HCT116 (cell line): ENCODE results near the gene TVP23A. TPM values are rescaled to one million over a fixed set of nuclear protein-coding genes. Genes with fewer than 3 reads are reported as not detected.

Source experiments
- ATAC-seq: fragments of 200-7000 bp; cut with Tn5 transposase; 2 replicates; pipeline ENCODE4 v1.9.1; 2020; ENCODE audit warnings: mild to moderate bottlenecking, moderate library complexity
- BruUV-seq: library from RNA; stranded (reverse); fragments of 400-500 nt; replicated peaks from 2 replicates; lab custom pipeline; 2021; lab: Mats Ljungman, UMichigan
- CTCF ChIA-PET: fragments of 300-600 bp; sonication (Branson Sonifier 250); formaldehyde crosslinking; loops from one replicate; lab custom pipeline; 2021; ENCODE audit warnings: antibody characterized with exemption; lab: Charles Lee
- POLR2A ChIA-PET: fragments of 300-600, 350-600 bp; sonication (Branson Sonifier 250); formaldehyde crosslinking; loops from one replicate; lab custom pipeline; 2021; ENCODE audit warnings: antibody characterized with exemption; lab: Charles Lee
- RAD21 ChIA-PET, 2 experiments: fragments of 300-600 bp; sonication (Branson Sonifier 250); formaldehyde crosslinking; loops; one replicate each; lab custom pipeline; 2023; ENCODE audit warnings: low total read pairs in 2 of 2; ENCODE audit not compliant: uncharacterized antibody in 2 of 2, unreplicated experiment in 2 of 2, low non-redundant PET in 1 of 2; lab: Charles Lee
- DNase-seq: peaks from one replicate; pipeline ENCODE4 v3.0.0-alpha.2; 2010; ENCODE audit warnings: low read depth, low spot score
- H2AFZ ChIP-seq: fragments of 200-600 bp; shearing (Covaris generic), sonication (generic); 2 replicates; pipeline ENCODE4 v1.6.1; 2017; ENCODE audit warnings: low read depth, mixed run types, mixed read lengths, antibody characterized with exemption, low read length; ENCODE audit not compliant: poor library complexity, severe bottlenecking
- H3K27ac ChIP-seq: 2 replicates; pipeline ENCODE4 v1.5.1; 2012; ENCODE audit warnings: low read depth, low read length
- H3K27me3 ChIP-seq: fragments of 200-600 bp; sonication (generic); 2 replicates; pipeline ENCODE4 v1.6.1; 2016; ENCODE audit warnings: mixed run types, low read length, mixed read lengths; ENCODE audit not compliant: insufficient read depth
- H3K36me3 ChIP-seq, 2 experiments: fragments of 200-500 bp in 1 of 2; fragments of 200-600 bp in 1 of 2; sonication (Bioruptor generic) in 1 of 2; sonication (generic) in 1 of 2; 2 replicates each; pipeline versions ENCODE4 v1.5.1 to v1.6.1; 2014 to 2016; ENCODE audit warnings: low read length in 2 of 2, inconsistent platforms in 1 of 2, mixed read lengths in 1 of 2, mixed run types in 1 of 2; ENCODE audit not compliant: insufficient read depth in 2 of 2, control insufficient read depth in 1 of 2
- H3K4me1 ChIP-seq, 2 experiments: fragments of 200-600 bp in 1 of 2; sonication (generic) in 1 of 2; 2 replicates each; pipeline versions ENCODE4 v1.5.1 to v1.6.1; 2012 to 2017; ENCODE audit warnings: low read length in 2 of 2, inconsistent platforms in 1 of 2, mild to moderate bottlenecking in 1 of 2, mixed read lengths in 1 of 2, mixed run types in 1 of 2, moderate library complexity in 1 of 2; ENCODE audit not compliant: insufficient read depth in 2 of 2, control insufficient read depth in 1 of 2
- H3K4me2 ChIP-seq: fragments of 200-600 bp; sonication (generic); 2 replicates; pipeline ENCODE4 v1.6.1; 2017; ENCODE audit warnings: mixed run types, low read length, mixed read lengths
- H3K4me3 ChIP-seq, 2 experiments: fragments of 200-600 bp in 1 of 2; sonication (generic) in 1 of 2; replicated peaks in 1 of 2; 2 replicates each; pipeline ENCODE4 v1.5.1; 2011 to 2016; ENCODE audit warnings: low read length in 2 of 2, control low read depth in 1 of 2, low read depth in 1 of 2, mild to moderate bottlenecking in 1 of 2, mixed read lengths in 1 of 2, mixed run types in 1 of 2
- H3K79me2 ChIP-seq: fragments of 200-600 bp; sonication (generic); 2 replicates; pipeline ENCODE4 v1.6.1; 2017; ENCODE audit warnings: mild to moderate bottlenecking, mixed run types, low read length, moderate library complexity, mixed read lengths; ENCODE audit not compliant: insufficient read depth
- H3K9ac ChIP-seq: fragments of 200-600 bp; sonication (generic); 2 replicates; pipeline ENCODE4 v1.6.1; 2016; ENCODE audit warnings: low read length, mixed read lengths
- H3K9me2 ChIP-seq: fragments of 200-600 bp; sonication (generic), shearing (Covaris generic); 2 replicates; pipeline ENCODE4 v1.6.1; 2017; ENCODE audit warnings: mixed run types, mild to moderate bottlenecking, moderate library complexity; ENCODE audit not compliant: insufficient read depth
- H3K9me3 ChIP-seq, 2 experiments: fragments of 200-500 bp in 1 of 2; fragments of 200-600 bp in 1 of 2; sonication (Bioruptor generic) in 1 of 2; sonication (generic) in 1 of 2; 2 replicates each; pipeline ENCODE4 v1.6.1; 2014 to 2017; ENCODE audit warnings: low read length in 2 of 2, mixed read lengths in 2 of 2, inconsistent platforms in 1 of 2, low read depth in 1 of 2, mild to moderate bottlenecking in 1 of 2, mixed run types in 1 of 2, moderate library complexity in 1 of 2; ENCODE audit not compliant: control insufficient read depth in 1 of 2, insufficient read depth in 1 of 2
- H4K20me1 ChIP-seq: fragments of 200-600 bp; sonication (generic), shearing (Covaris generic); 2 replicates; pipeline ENCODE4 v1.6.1; 2017; ENCODE audit warnings: mixed run types, mild to moderate bottlenecking, moderate library complexity; ENCODE audit not compliant: insufficient read depth
- CEBPB ChIP-seq: IDR thresholded peaks from 2 replicates; pipeline ENCODE4 v1.6.1; 2012; ENCODE audit warnings: low read depth
- CTCF ChIP-seq, 3 experiments: fragments of 200-600 bp in 1 of 3; sonication (generic) in 1 of 3; IDR thresholded peaks in 2 of 3; conservative IDR thresholded peaks in 1 of 3; 2 replicates each; pipeline ENCODE4 v1.5.1; 2012 to 2017; ENCODE audit warnings: low read depth in 2 of 3, low read length in 2 of 3, antibody characterized with exemption in 1 of 3, borderline replicate concordance in 1 of 3, control low read depth in 1 of 3, mild to moderate bottlenecking in 1 of 3, mixed read lengths in 1 of 3, mixed run types in 1 of 3, moderate library complexity in 1 of 3; ENCODE audit not compliant: insufficient read depth in 1 of 3
- FOSL1 ChIP-seq: IDR thresholded peaks from 2 replicates; pipeline ENCODE4 v1.6.1; 2012; ENCODE audit warnings: low read depth
- MAX ChIP-seq: IDR thresholded peaks from 2 replicates; pipeline ENCODE4 v1.6.1; 2012
- POLR2A ChIP-seq: IDR thresholded peaks from 2 replicates; pipeline ENCODE4 v1.7.0; 2011; ENCODE audit warnings: borderline replicate concordance; ENCODE audit not compliant: insufficient read depth, insufficient read length; ENCODE audit errors: extremely low read depth
- POLR2AphosphoS5 ChIP-seq: IDR thresholded peaks from 2 replicates; pipeline ENCODE4 v1.6.1; 2011; ENCODE audit warnings: mild to moderate bottlenecking, low read depth, low read length, moderate library complexity
- RAD21 ChIP-seq: IDR thresholded peaks from 2 replicates; pipeline ENCODE4 v1.6.1; 2012; ENCODE audit warnings: low read depth, mild to moderate bottlenecking
- SIN3A ChIP-seq: IDR thresholded peaks from 2 replicates; pipeline ENCODE4 v1.6.1; 2012; ENCODE audit warnings: low read depth
- TCF7L2 ChIP-seq: IDR thresholded peaks from 2 replicates; pipeline ENCODE4 v1.7.0; 2011; ENCODE audit warnings: borderline replicate concordance, inconsistent platforms; ENCODE audit not compliant: insufficient read depth, insufficient read length; ENCODE audit errors: extremely low read depth
- ZBTB33 ChIP-seq: IDR thresholded peaks from 2 replicates; pipeline ENCODE4 v1.6.1; 2011; ENCODE audit warnings: mild to moderate bottlenecking, low read length, moderate library complexity; ENCODE audit not compliant: insufficient replicate concordance; ENCODE audit errors: extremely low read depth
- ZNF274 ChIP-seq: fragments of 200-500 bp; sonication (Bioruptor generic); IDR thresholded peaks from 2 replicates; pipeline ENCODE4 v1.6.1; 2014; ENCODE audit warnings: mild to moderate bottlenecking, low read depth, low read length, inconsistent platforms
- intact Hi-C: fragments of 100-400 bp; cut with micrococcal nuclease; formaldehyde crosslinking; loops from 2 replicates; pipeline ENCODE4 v1.10.0; 2022
- total RNA-seq: library from RNA; stranded (reverse); gene quantifications from one replicate; pipeline ENCODE4 v1.2.1, GENCODE V29; 2021; ENCODE audit not compliant: unreplicated experiment

The TVP23A gene
- total RNA-seq, 1 experiment from 2014 or later, result not detected

GRCh38 chr16:10817514-10817913, 1.1 kb downstream of the TVP23A start:
- Histone ChIP-seq H3K4me3 (no peak overlapping the region), H3K9me2 (no peaks in the 10 kb centered on the region), H3K4me2 (no peak overlapping the region), H3K27ac (no peak overlapping the region), H4K20me1 (no peaks in the 10 kb centered on the region), H3K36me3 (no peaks in the 10 kb centered on the region), H3K4me1 (no peaks in the 10 kb centered on the region), H3K9ac (no peak overlapping the region), H3K79me2 (no peaks in the 10 kb centered on the region), H3K27me3 (no peaks in the 10 kb centered on the region), H2AFZ (no peak overlapping the region), H3K9me3 (no peaks in the 10 kb centered on the region)
- POLR2A ChIA-PET, result no interaction called here
- RAD21 ChIA-PET, result no interaction called here
- intact Hi-C loops, result loop anchor here (10.0 kb wide), 1 partner anchor 57 kb away; the partner anchor contains the start of gene CIITA
- TF ChIP-seq TCF7L2 (no peak), POLR2AphosphoS5 (no peak), RAD21 (no peak), ZNF274 (no peak), CEBPB (no peak), ZBTB33 (no peak), POLR2A (no peak), MAX (no peak), FOSL1 (no peak), CTCF (IDR thresholded peaks at IDR 0.05 in 2 of 3, conservative IDR thresholded peaks at IDR 0.05 in 1 of 3; ENCODE audit: borderline replicate concordance in 1 of 3, insufficient read depth in 1 of 3, low read depth in 2 of 3, low read length in 2 of 3) (no peak), SIN3A (no peak)
- ATAC-seq, result no peak
- no peak for DNase-seq
- no TSS peak for BruUV-seq
- CTCF ChIA-PET, result no interaction called here
